Stimulated activated CD4-positive, alpha-beta T cell treated with anti-CD3 and anti-CD28 coated beads, Interleukin-4, amount 100 ng/mL, for 4 hours (primary cell): ENCODE data around the gene YWHAE.
"Not testable (repeated sequence)": the region's sequence is repeated elsewhere in the genome, so short reads cannot be mapped to it uniquely, and the experiment has no call there.

Experiments
- DNase-seq, 2 experiments: peaks; one replicate each; pipeline ENCODE4 v3.0.0-alpha.2; 2020

YWHAE gene

GRCh38 chr17:1324201-1324771, 75.7 kb downstream of the YWHAE start:
- DNase-seq, result no peak

GRCh38 chr17:1323336-1323735, 76.7 kb downstream of the YWHAE start:
- DNase-seq, result no peak

DNA sequence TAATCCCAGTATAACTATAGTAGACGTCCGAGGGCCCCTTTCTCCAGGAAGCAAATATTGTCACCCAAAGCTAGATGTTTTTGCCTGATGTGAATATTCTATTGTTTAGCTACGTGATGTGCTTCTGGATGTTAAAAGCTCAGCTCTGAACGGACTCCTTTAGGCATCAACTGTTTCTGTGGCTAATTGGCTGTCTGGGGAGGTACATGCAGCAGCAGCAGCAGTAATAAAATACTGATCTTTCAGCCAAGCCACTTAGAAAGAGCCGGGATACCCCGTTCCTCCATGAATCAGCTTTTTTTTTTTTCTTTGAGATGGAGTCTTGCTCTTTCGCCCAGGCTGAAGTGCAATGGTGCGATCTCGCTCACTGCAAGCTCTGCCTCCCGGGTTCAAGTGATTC, 77.5 kb downstream of the YWHAE start:
- no peak for DNase-seq

DNA sequence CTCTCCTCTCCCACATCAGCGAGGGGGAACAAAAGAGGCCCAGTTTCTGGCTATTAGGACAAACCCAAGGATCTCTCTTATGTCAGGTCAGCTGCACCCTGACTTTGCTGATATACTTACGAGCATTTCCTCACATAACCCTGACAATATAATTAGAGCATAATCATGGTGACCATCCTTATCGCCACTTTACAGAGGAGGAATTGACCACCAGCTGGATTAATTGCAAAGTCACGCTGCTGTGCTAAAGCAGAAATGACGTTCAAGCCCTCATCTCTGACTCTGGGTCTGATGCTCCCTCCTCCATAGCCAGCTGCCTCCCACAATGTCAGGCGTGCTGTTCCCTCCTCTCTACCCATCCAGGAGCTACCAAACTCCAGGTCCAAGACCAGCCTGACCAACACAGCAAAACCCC, 78.0 kb downstream of the YWHAE start:
- DNase-seq, result no peak

DNA sequence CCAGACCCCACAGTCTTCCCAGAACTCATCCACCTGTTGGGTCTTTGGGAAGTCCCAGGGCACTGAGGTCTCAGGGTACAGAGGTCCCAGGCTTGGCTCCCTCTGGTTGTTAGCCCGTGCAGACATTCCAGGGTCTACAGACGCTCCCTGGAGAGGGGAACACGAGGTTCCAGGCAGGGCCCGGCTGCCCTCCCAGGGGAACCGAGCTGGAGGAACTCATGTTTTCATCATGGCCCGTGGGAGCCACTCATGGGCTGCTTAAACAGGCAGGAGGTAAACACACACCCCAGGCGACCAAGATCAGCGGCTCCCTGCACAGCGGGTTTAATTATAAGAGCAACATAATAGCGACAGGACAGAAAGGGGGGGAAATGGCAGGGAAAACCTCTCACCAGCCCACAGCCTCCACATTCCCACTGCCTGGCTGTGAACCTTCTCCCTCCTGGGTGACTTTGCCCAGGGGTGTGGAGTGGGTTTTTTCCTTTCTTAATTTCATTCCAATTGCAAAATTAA, 84.1 kb downstream of the YWHAE start:
- no peak for DNase-seq

- DNase-seq, result no peak
Observed at GRCh38 chr17:1315409-1315808, 84.6 kb downstream of the YWHAE start.

- no peak for DNase-seq
Observed at GRCh38 chr17:1313270-1314005, 86.6 kb downstream of the YWHAE start.

GRCh38 chr17:1312261-1312870, 87.7 kb downstream of the YWHAE start:
- no peak for DNase-seq

DNA sequence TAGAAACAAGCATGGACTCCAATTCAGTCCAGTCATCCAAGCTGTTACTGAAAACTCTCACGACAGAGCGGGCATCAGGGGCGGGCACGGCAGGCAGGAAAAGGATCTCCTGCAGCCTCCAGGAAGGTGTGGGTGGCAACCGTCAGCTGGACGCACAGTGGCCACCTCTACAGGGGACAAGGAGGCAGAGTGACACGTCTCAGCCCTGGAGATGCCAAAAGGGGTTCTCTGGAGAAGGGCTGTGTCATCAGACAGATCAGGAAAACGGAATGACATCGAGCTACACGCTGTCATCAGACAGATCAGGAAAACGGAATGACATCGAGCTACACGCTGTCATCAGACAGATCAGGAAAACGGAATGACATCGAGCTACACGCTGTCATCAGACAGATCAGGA, 92.2 kb downstream of the YWHAE start:
- not testable (repeated sequence) for DNase-seq

DNA sequence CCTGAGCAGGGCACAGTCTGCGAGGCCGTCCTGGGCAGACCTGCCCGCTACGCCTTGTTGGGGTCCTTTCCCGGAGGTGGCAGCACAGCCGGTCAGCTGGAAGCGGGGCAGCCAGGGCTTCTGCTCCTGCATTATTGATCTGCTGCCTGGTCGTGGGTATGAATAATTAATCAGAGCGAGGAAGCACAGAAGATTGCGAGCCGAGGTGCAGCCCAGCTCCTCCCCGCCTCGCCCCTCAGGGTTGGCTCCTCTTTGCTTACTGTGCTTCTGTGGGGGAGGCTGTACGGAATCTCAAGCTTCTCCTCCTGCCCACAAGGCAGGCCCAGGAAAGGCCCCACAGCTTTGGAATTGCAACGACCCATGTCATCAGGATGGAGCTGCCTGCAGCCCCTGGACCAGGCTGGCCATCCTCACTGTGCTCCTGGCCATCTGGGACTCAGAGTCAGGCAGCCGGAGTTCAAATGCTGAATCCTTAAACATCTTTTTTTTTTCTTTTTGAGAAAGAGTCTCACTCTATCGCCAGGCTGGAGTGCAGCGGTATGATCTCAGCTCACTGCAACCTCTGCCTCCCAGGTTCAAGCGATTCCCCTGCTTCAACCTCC, 95.0 kb downstream of the YWHAE start:
- DNase-seq, result no peak

DNA sequence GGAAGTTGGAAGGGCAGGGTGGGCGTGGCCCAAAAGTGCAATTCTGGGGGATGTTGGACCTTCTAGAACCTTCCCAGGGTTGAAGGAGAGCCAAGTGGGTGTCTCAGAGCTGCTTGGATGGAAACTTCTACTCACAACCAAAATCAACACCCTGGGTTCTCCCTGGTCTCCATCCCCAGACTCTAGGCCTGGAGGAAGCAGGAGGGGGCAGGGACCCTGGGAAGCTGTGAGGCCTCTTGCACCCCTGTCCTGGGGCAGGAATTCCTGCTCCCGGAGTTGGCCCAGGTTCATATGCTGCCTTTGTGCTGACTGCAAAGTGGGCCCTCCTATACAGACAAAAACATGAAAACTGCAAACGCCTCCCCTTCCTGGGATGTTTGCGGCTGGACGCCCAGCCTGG, 95.5 kb downstream of the YWHAE start:
- no peak for DNase-seq

- DNase-seq, result no peak
Observed at GRCh38 chr17:1302761-1303160, 97.3 kb downstream of the YWHAE start.

DNA sequence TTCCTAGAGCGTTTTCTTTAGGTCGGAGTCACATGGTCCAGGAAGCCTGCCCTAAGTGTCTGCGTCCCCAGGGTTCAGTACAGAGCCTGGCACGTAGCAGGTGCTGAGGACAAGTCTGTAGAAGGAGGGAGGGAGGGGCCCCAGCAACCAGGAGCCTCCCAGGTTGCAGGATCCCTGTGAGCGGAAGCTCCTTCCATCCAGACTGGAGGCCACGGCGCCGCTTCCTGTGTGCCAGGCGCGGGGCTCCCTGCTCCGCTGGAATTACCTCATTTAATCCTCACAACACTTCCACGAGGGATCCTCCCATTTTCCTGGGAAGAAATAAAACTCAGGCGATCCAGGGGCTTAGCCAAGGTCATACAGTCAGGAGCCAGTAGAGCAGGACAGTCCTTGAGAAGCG, 98.5 kb downstream of the YWHAE start:
- DNase-seq, result no peak

DNA sequence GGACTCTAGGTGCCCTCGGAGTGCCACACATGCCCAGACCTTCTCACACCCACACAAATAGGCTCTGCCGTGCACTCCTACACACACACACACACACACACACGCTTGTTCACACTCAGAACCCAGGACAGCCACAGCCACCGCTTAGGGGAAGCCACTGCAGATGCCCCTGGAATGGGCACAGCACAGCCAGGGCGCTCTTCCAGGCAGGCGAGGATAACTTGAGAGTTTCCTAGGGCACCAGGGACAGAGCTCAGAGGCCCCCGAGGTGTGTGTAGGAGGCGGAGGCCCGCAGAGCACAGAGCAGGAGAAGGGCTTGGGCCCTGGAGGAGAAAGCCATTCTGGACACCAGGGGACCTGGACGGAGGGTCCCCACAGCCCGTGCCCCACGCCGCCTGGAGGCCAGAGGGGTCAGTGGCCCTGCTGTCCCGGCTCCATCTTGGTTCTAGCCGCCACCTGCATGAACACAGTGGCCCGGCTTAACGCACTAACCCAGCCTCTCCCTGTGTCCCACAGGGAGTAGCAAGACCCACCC, 99.6 kb downstream of the YWHAE start:
- DNase-seq, result no peak

GRCh38 chr17:1299552-1300370, 100.3 kb downstream of the YWHAE start:
- DNase-seq, result no peak

- peak; percentile 51 to 52 for DNase-seq
Observed at GRCh38 chr17:1298606-1299005, 101.4 kb downstream of the YWHAE start.
